Fibroblast of lung (primary cell): Measurements from ENCODE around the gene MRPL52.

Experiments
- CTCF ChIP-seq, 2 donors: IDR thresholded peaks in 1 of 2; conservative IDR thresholded peaks in 1 of 2; 1 replicate in 1 of 2; 2 replicates in 1 of 2; pipeline ENCODE4 v1.5.1; 2011 to 2012; ENCODE audit warnings: low read length in 2 of 2, control low read depth in 1 of 2, inconsistent platforms in 1 of 2, low read depth in 1 of 2, mild to moderate bottlenecking in 1 of 2
- EZH2 ChIP-seq: IDR thresholded peaks from 2 replicates; pipeline ENCODE4 v1.5.1; 2012; ENCODE audit warnings: low read length, control low read depth, mild to moderate bottlenecking; ENCODE audit errors: missing control alignments

GRCh38 chr14:22807432-22808087 is 22.1 kb upstream of the MRPL52 start:
- TF ChIP-seq CTCF (conservative IDR thresholded peaks at IDR 0.05 in 1 of 2, IDR thresholded peaks at IDR 0.05 in 1 of 2; ENCODE audit: low read depth in 1 of 2, low read length in 2 of 2) (no peak), EZH2 (no peak)
